ENCODE measurements around the gene CD177. TPM values are rescaled to one million over a fixed set of nuclear protein-coding genes. Genes with fewer than 3 reads are reported as not detected.
"Not testable (repeated sequence)": the region's sequence is repeated elsewhere in the genome, so short reads cannot be mapped to it uniquely, and the experiment has no call there.

The CD177 gene
- total RNA-seq, 1 donor from 2014 or later: not detected

DNA sequence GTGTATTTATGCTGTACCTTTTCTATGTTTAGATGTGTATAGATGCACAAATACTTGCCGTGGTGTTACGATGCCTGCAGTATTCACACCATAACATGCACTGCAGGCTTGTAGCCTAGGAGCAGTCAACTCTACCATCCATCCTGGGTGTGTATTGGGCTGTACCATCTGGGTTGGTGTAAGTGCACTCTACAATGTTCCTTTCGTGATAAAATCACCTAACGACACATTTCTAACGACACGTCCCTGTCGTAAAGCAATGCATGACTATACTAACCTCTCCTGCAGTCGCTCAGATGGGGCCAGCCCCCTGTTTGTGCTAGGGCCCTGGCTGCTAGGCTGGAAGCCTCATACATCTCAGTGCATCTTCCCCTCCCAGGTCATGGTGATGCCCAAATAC lies 18.4 kb downstream of the CD177 start:
- Mint-ChIP-seq H3K4me3 (no peak overlapping the region), H3K27me3 (ENCODE audit: low read depth) (peaks cover 2% of the 10 kb centered on the region), H3K36me3 (no peaks in the 10 kb centered on the region), H3K27ac (no peak overlapping the region), H3K4me1 (no peaks in the 10 kb centered on the region), H3K9me3 (peaks cover 19% of the 10 kb centered on the region)
- no peak for DNase-seq (ENCODE audit: low spot score in 2 of 2, unreplicated experiment in 2 of 2)
- TF ChIP-seq, protein P1, sequence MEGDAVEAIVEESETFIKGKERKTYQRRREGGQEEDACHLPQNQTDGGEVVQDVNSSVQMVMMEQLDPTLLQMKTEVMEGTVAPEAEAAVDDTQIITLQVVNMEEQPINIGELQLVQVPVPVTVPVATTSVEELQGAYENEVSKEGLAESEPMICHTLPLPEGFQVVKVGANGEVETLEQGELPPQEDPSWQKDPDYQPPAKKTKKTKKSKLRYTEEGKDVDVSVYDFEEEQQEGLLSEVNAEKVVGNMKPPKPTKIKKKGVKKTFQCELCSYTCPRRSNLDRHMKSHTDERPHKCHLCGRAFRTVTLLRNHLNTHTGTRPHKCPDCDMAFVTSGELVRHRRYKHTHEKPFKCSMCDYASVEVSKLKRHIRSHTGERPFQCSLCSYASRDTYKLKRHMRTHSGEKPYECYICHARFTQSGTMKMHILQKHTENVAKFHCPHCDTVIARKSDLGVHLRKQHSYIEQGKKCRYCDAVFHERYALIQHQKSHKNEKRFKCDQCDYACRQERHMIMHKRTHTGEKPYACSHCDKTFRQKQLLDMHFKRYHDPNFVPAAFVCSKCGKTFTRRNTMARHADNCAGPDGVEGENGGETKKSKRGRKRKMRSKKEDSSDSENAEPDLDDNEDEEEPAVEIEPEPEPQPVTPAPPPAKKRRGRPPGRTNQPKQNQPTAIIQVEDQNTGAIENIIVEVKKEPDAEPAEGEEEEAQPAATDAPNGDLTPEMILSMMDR (IDR thresholded peaks at IDR 0.05; ENCODE audit: unreplicated experiment): no peak

DNA sequence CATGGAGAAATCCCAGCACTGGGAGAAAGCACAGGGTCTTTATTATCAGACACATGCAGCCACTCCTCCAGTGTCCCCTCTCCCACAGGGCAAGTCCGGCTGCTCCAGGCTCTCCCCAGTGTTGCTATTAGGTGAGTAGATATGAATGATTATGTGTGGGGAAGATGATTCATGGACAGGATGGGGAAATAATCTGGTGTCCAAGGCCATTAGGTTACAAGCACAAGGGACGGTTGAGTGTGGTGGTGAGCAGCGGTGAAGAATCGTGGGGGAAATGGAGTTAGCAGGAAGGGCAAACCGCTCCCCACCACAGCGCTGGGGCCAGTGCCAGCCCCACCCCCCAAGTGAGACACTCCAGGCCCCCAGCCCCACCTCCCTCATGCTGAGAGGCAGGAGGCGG lies 19.0 kb downstream of the CD177 start:
- DNase-seq (ENCODE audit: low spot score in 2 of 2, unreplicated experiment in 2 of 2): no peak
- H3K27me3 Mint-ChIP-seq (ENCODE audit: low read depth): peaks cover 2% of the 10 kb centered on the region
- peaks cover 19% of the 10 kb centered on the region for H3K9me3 Mint-ChIP-seq
- TF ChIP-seq, protein P1 (IDR thresholded peaks at IDR 0.05; ENCODE audit: unreplicated experiment): no peak
- H3K36me3 Mint-ChIP-seq: no peaks in the 10 kb centered on the region
- H3K4me1 Mint-ChIP-seq: no peaks in the 10 kb centered on the region
- H3K4me3 Mint-ChIP-seq: no peak overlapping the region
- H3K27ac Mint-ChIP-seq: no peak overlapping the region

DNA sequence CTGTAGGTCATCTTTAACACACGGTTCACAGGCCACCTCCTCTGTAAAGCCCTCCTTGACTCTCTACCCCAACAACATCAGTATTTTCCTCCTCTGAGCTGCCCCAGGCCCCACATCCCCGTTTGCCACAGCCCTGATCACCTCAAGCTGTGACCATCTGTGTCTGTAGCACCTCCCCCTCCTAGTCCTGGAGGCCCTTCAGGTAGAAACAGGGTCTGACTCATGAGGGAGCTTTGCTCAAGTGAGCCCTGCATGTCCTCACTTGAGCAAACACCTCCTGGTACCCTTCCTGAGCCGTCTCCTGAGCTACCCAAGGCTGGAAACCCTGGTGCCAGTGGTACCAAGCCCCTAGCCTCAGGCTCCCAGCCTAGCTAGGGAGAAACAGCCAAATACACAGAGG lies 24.1 kb downstream of the CD177 start:
- not testable (repeated sequence) for H3K27me3 Mint-ChIP-seq (ENCODE audit: low read depth); H3K27ac Mint-ChIP-seq; H3K4me3 Mint-ChIP-seq; H3K4me1 Mint-ChIP-seq; DNase-seq (ENCODE audit: low spot score in 2 of 2, unreplicated experiment in 2 of 2); H3K36me3 Mint-ChIP-seq; H3K9me3 Mint-ChIP-seq

DNA sequence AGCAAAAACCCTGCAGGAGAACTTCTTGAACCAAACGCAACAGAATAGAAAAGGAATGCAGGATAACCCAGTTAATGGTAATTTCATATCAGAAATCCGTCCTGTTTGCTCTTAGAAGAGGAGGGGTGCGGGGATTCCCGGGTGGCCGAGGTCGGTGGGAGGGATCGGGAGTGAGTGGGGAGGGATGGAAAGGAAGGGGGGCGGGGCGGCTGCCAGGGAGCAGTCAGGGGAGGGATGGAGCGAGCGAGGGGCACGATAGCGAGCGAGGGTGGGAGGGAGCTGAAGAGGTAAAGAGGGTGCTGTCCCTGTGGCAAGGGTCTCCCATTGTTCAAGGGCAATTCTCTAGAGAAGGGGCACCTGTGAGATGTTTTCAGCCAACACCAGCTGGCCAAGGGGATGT lies 26.5 kb downstream of the CD177 start:
- no peaks in the 10 kb centered on the region for H3K4me1 Mint-ChIP-seq
- peaks cover 4% of the 10 kb centered on the region for H3K9me3 Mint-ChIP-seq
- H3K36me3 Mint-ChIP-seq: no peaks in the 10 kb centered on the region
- no peak overlapping the region for H3K4me3 Mint-ChIP-seq
- H3K27me3 Mint-ChIP-seq (ENCODE audit: low read depth): peaks cover 2% of the 10 kb centered on the region
- H3K27ac Mint-ChIP-seq: no peak overlapping the region
- DNase-seq (ENCODE audit: low spot score in 2 of 2, unreplicated experiment in 2 of 2): no peak
- TF ChIP-seq, protein P1 (IDR thresholded peaks at IDR 0.05; ENCODE audit: unreplicated experiment): no peak

DNA sequence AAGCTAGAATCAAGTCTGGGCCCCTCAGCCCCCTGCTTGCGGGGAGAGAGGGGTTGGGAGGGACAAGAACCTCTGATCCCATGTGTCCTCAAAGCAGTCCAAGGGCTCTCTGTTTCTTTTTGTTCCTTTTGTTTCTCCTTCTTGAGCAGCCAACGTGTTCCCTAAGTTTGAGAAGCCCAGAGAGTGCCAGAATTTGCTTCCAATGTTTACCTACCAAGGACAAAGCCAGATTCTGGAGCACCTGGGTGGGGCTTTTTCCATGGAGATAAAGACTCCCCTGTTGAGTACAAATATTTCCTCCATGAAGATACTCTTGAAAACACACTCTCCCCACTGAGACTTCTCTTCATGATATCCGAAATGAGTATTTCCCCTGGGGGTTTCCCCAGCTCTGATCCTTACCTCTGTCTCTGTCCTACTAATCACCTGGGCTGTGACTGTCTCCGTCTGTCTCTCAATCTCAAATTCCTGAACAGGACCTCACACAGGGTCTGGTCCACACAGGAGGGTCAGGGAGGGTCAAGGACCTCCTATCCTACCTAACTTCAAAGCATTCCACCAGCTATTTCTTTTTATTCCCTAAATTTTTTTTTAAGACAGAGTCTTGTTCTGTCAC lies 27.4 kb downstream of the CD177 start:
- Mint-ChIP-seq H3K36me3 (no peaks in the 10 kb centered on the region), H3K9me3 (peaks cover 10% of the 10 kb centered on the region), H3K27ac (no peak overlapping the region), H3K4me3 (no peak overlapping the region), H3K27me3 (ENCODE audit: low read depth) (peaks cover 2% of the 10 kb centered on the region), H3K4me1 (no peaks in the 10 kb centered on the region)
- no peak for DNase-seq (ENCODE audit: low spot score in 2 of 2, unreplicated experiment in 2 of 2)
- TF ChIP-seq, protein P1 (IDR thresholded peaks at IDR 0.05; ENCODE audit: unreplicated experiment): no peak

DNA sequence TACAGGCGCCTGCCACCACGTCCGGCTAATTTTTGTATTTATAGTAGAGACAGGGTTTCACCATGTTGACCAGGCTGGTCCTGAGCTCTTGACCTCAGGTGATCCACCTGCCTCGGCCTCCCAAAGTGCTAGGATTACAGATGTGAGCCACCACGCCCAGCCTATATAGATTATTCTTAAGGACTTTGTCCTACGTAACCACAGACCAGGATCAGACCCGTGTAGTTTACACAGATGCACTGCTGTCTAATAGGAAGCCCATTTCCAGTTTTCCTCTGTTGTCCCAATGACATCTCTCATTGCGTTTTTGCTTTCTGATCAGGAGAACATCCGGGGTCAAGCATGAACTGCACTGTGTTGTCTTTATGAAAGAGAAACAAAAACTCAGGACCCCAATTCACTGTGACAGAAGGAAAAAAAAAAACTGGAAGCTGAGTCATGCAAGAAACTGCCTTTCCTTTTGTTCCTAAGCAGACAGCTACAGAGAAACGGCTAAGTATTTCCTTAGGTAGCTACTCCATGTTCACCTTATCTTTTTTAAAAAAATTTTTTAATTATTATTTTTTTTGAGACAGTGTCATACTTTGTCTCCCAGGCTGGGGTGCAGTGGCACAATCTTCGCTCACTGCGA lies 29.2 kb downstream of the CD177 start:
- DNase-seq (ENCODE audit: low spot score in 2 of 2, unreplicated experiment in 2 of 2); H3K4me1 Mint-ChIP-seq; H3K27me3 Mint-ChIP-seq (ENCODE audit: low read depth); H3K4me3 Mint-ChIP-seq; H3K36me3 Mint-ChIP-seq; H3K27ac Mint-ChIP-seq: not testable (repeated sequence)
- H3K9me3 Mint-ChIP-seq: peaks cover 16% of the 10 kb centered on the region

DNA sequence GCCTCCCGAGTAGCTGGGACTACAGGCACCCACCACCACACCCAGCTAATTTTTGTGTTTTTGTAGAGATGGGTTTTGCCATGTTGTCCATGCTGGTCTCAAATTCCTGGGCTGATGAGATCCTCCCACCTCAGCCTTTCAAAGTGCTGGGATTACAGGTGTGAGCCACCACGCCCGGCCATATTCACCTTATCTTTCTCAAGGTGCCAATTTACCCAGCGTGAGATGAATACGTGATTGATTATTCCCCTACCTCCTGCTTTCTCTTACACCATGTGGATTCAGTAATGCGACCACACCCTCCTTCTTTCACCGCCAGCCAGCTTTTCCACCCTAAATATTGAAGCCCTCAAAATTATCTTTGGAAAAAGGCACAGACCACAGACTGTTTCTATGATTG lies 29.8 kb downstream of the CD177 start:
- peaks cover 16% of the 10 kb centered on the region for H3K9me3 Mint-ChIP-seq
- not testable (repeated sequence) for DNase-seq (ENCODE audit: low spot score in 2 of 2, unreplicated experiment in 2 of 2); H3K4me1 Mint-ChIP-seq; H3K27ac Mint-ChIP-seq; H3K4me3 Mint-ChIP-seq; H3K36me3 Mint-ChIP-seq; H3K27me3 Mint-ChIP-seq (ENCODE audit: low read depth)

DNA sequence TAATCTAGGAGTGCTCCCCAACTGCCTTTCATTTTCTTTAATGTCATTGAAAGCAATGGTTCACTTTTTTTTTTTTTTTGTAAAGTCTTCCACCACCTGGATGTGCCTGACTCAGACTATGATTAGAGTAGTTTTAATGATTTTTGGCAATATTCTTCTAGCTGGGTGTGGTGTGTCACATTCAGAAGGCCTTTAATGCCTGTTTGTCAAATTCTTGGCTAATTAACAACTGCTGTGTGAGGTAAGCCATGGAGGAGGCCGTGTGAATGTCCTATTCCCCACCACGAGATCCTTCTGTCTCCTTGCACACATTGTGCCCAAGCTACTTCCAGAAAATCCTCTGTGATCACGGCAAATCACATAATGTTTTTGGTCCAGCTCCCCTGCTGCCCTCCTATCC lies 30.3 kb downstream of the CD177 start:
- H3K27ac Mint-ChIP-seq; H3K4me3 Mint-ChIP-seq; H3K27me3 Mint-ChIP-seq (ENCODE audit: low read depth); H3K4me1 Mint-ChIP-seq; H3K36me3 Mint-ChIP-seq; DNase-seq (ENCODE audit: low spot score in 2 of 2, unreplicated experiment in 2 of 2): not testable (repeated sequence)
- H3K9me3 Mint-ChIP-seq: peaks cover 16% of the 10 kb centered on the region

DNA sequence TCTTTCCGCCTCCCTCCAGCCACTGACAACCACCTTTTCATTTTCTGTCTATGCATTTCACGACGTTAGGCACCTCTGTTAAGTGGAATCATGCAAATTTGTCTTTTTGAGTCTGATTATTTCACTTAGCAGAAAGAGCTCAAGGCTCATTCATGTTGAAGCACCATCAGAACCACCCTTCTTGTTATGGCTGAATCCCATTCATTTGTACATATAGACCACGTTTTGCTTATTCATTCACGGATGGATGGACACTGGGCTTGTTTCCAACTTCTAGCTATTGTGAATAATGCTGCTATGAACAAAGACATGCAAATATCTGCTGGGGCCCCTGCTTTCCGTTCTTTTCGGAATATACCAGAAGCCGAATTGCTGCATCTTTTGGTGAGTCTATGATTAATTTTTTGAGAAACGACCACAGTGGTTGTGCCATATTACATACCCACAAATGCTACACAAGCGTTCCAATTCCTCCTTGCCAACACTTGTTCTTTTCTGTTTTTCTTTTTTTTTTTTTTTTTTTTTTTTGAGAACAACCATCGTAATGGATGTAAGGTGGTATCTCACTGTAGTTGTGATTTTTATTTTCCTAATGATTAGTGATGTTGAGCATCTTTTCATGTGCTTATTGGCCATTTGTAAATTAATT lies 37.5 kb downstream of the CD177 start:
- H3K36me3 Mint-ChIP-seq; H3K27ac Mint-ChIP-seq; H3K4me1 Mint-ChIP-seq; H3K9me3 Mint-ChIP-seq; H3K27me3 Mint-ChIP-seq (ENCODE audit: low read depth); DNase-seq (ENCODE audit: low spot score in 2 of 2, unreplicated experiment in 2 of 2); H3K4me3 Mint-ChIP-seq: not testable (repeated sequence)

DNA sequence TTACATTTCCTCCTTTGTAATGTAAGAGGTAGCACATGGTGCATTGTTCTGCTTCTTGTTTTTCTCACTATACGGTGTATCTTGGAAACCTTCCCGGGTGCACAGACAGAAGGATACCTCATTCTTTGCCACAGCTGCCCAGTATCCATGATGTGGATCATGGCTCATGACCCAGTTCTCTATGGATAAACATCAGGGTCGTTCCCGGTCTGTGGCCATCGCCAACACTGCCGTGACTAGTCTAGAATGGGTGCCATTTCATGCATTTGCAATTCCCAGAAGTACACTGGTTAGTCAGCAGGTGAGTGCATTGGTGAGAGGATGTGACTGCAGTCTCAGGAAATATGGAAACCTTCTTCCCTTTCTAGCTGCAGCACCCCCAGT lies 38.1 kb downstream of the CD177 start:
- H3K27ac Mint-ChIP-seq; H3K36me3 Mint-ChIP-seq; H3K4me1 Mint-ChIP-seq; H3K4me3 Mint-ChIP-seq; H3K27me3 Mint-ChIP-seq (ENCODE audit: low read depth); DNase-seq (ENCODE audit: low spot score in 2 of 2, unreplicated experiment in 2 of 2): not testable (repeated sequence)
- H3K9me3 Mint-ChIP-seq: peaks cover 10% of the 10 kb centered on the region
